ENCODE results near the gene TMEM187. TPM values are rescaled to one million over a fixed set of nuclear protein-coding genes. Genes with fewer than 3 reads are reported as not detected.

TMEM187 gene
- total RNA-seq, 2 experiments from 2014 or later, result 5.9 to 6.2 TPM

GRCh38 chrX:153948002-153948466 is 24.5 kb upstream of the TMEM187 start:
- CTCF ChIA-PET, result interaction anchor here (1.5 to 10.6 kb wide), 4 partner anchors 19 to 185 kb away, joined by 4 to 228 read pairs (median 16); partner anchors contain the start of gene ARHGAP4
- POLR2A ChIA-PET, result interaction anchor here (1.3 to 6.6 kb wide), 3 partner anchors 17 to 21 kb away, joined by 4 to 84 read pairs (median 6); partner anchors contain the start of gene ARHGAP4
- H3K36me3 Mint-ChIP-seq (ENCODE audit: low read depth), result peaks cover 31% of the 10 kb centered on the region
- no peak overlapping the region for H3K4me3 Mint-ChIP-seq
- ATAC-seq (no peak), DNase-seq (no peak)
- H3K9me3 Mint-ChIP-seq (ENCODE audit: insufficient read depth), result no peaks in the 10 kb centered on the region
- peak overlapping the region; percentile 72 for H3K27ac Mint-ChIP-seq
- no peaks in the 10 kb centered on the region for H3K27me3 Mint-ChIP-seq (ENCODE audit: low read depth)
- peaks cover 44% of the 10 kb centered on the region for H3K4me1 Mint-ChIP-seq (ENCODE audit: low read depth)

GRCh38 chrX:153948847-153949805 is 23.4 kb upstream of the TMEM187 start:
- no peaks in the 10 kb centered on the region for H3K27me3 Mint-ChIP-seq (ENCODE audit: low read depth)
- no peak for ATAC-seq
- POLR2A ChIA-PET, result interaction anchor here (0.7 to 6.6 kb wide), 5 partner anchors 12 to 317 kb away, joined by 3 to 84 read pairs (median 5); partner anchors contain the start of gene ARHGAP4
- H3K4me3 Mint-ChIP-seq, result peak overlapping the region; percentile 28
- H3K9me3 Mint-ChIP-seq (ENCODE audit: insufficient read depth), result no peaks in the 10 kb centered on the region
- no peak for DNase-seq
- H3K4me1 Mint-ChIP-seq (ENCODE audit: low read depth), result peaks cover 44% of the 10 kb centered on the region
- peak overlapping the region; percentile 79 for H3K27ac Mint-ChIP-seq
- CTCF ChIA-PET, result interaction anchor here (1.5 to 10.6 kb wide), 3 partner anchors 18 to 186 kb away, joined by 4 to 228 read pairs (median 29); partner anchors contain the start of gene ARHGAP4
- H3K36me3 Mint-ChIP-seq (ENCODE audit: low read depth), result peaks cover 37% of the 10 kb centered on the region

DNA sequence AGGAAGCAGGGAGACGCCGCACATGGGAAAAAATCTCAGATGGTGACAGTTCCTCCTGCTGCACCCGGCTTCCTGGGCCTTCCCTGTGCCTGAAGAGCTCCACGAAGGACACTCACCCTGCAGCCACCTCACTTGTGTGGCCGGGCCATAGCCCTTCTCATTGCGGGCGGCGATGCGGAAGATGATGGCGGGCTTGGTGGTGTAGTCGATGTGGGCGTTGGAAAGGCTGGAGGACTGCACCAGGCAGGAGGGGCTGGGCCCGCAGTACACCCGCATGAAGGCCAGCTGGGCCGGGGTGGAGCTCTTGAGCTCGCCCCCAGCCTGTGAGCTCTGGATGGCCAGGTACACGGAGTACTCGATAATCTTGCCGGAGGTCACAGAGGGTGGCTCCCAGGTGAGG is 22.4 kb upstream of the TMEM187 start:
- H3K27ac Mint-ChIP-seq, result peak overlapping the region; percentile 69
- ChIA-PET CTCF (interaction anchor here (0.8 to 10.6 kb wide), 2 partner anchors 24 to 195 kb away, joined by 3 to 228 read pairs; partner anchors contain the start of gene ARHGAP4), POLR2A (interaction anchor here (0.9 to 6.6 kb wide), 3 partner anchors 11 to 23 kb away, joined by 4 to 84 read pairs (median 5); partner anchors contain the start of gene ARHGAP4)
- no peaks in the 10 kb centered on the region for H3K27me3 Mint-ChIP-seq (ENCODE audit: low read depth)
- no peak overlapping the region for H3K4me3 Mint-ChIP-seq
- ATAC-seq (no peak), DNase-seq (no peak)
- peaks cover 45% of the 10 kb centered on the region for H3K4me1 Mint-ChIP-seq (ENCODE audit: low read depth)
- H3K9me3 Mint-ChIP-seq (ENCODE audit: insufficient read depth), result no peaks in the 10 kb centered on the region
- H3K36me3 Mint-ChIP-seq (ENCODE audit: low read depth), result peaks cover 44% of the 10 kb centered on the region

DNA sequence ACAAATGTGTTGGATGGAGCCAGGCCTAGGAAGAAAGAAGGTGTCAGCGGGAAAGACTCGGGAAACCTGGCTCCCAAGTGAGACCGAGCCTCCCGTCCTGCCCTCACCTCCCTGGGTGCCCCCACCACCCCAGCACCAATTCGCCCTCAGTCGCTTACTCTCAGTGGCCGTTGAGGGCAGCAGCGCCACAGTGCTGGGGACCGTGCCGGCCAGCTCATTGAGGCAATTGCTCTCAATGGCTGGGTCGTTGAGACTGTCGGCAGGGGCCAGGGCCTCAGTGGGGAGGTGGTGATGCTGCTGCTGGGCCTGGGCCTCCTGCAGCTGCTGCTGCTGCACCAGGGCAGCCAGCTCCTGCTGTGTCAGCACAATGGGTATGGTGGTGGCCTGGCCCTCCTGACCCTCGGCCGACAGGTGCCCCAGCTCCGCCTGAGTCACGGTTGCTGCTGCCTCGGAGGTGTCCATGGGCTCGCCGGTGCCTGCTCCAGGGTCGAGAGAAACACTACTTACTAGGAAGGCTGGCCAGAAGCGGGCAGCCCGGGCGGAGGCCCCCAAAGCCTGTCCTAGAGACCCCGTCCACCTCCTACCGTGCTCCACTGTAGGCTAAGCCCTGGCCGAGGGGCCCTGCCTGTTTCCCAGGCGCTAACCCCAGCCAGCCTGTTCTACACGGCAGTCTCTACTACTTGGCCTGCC is 20.7 kb upstream of the TMEM187 start:
- ATAC-seq (no peak), DNase-seq (no peak)
- POLR2A ChIA-PET, result no interaction called here
- Mint-ChIP-seq H3K9me3 (ENCODE audit: insufficient read depth) (no peaks in the 10 kb centered on the region), H3K27ac (no peak overlapping the region), H3K4me3 (no peak overlapping the region), H3K4me1 (ENCODE audit: low read depth) (peaks cover 42% of the 10 kb centered on the region), H3K36me3 (ENCODE audit: low read depth) (peaks cover 49% of the 10 kb centered on the region), H3K27me3 (ENCODE audit: low read depth) (no peaks in the 10 kb centered on the region)
- CTCF ChIA-PET, result interaction anchor here (1.1 to 10.6 kb wide), 4 partner anchors 10 to 188 kb away, joined by 3 to 228 read pairs (median 9); partner anchors contain the start of genes ARHGAP4 and PLXNB3

GRCh38 chrX:153952373-153953026 is 20.1 kb upstream of the TMEM187 start:
- peaks cover 50% of the 10 kb centered on the region for H3K36me3 Mint-ChIP-seq (ENCODE audit: low read depth)
- no peaks in the 10 kb centered on the region for H3K27me3 Mint-ChIP-seq (ENCODE audit: low read depth)
- DNase-seq, result no peak
- peaks cover 37% of the 10 kb centered on the region for H3K4me1 Mint-ChIP-seq (ENCODE audit: low read depth)
- ChIA-PET CTCF (interaction anchor here (1.1 to 10.6 kb wide), 4 partner anchors 9 to 188 kb away, joined by 3 to 228 read pairs (median 9); partner anchors contain the start of genes ARHGAP4 and PLXNB3), POLR2A (no interaction called here)
- H3K27ac Mint-ChIP-seq, result no peak overlapping the region
- no peak for ATAC-seq
- H3K9me3 Mint-ChIP-seq (ENCODE audit: insufficient read depth), result no peaks in the 10 kb centered on the region
- H3K4me3 Mint-ChIP-seq, result no peak overlapping the region

- POLR2A ChIA-PET, result no interaction called here
- no peak overlapping the region for H3K4me3 Mint-ChIP-seq
- no peaks in the 10 kb centered on the region for H3K9me3 Mint-ChIP-seq (ENCODE audit: insufficient read depth)
- H3K27me3 Mint-ChIP-seq (ENCODE audit: low read depth), result no peaks in the 10 kb centered on the region
- H3K4me1 Mint-ChIP-seq (ENCODE audit: low read depth), result peaks cover 32% of the 10 kb centered on the region
- ATAC-seq, result peak; percentile 65
- peak; percentile 78 for DNase-seq
- H3K27ac Mint-ChIP-seq, result no peak overlapping the region
- H3K36me3 Mint-ChIP-seq (ENCODE audit: low read depth), result peaks cover 49% of the 10 kb centered on the region
- CTCF ChIA-PET, result interaction anchor here (2.3 to 10.6 kb wide), 2 partner anchors 13 to 27 kb away, joined by 15 to 228 read pairs; partner anchors contain the start of gene ARHGAP4
Observed at GRCh38 chrX:153953342-153953830, 19.2 kb upstream of the TMEM187 start.

DNA sequence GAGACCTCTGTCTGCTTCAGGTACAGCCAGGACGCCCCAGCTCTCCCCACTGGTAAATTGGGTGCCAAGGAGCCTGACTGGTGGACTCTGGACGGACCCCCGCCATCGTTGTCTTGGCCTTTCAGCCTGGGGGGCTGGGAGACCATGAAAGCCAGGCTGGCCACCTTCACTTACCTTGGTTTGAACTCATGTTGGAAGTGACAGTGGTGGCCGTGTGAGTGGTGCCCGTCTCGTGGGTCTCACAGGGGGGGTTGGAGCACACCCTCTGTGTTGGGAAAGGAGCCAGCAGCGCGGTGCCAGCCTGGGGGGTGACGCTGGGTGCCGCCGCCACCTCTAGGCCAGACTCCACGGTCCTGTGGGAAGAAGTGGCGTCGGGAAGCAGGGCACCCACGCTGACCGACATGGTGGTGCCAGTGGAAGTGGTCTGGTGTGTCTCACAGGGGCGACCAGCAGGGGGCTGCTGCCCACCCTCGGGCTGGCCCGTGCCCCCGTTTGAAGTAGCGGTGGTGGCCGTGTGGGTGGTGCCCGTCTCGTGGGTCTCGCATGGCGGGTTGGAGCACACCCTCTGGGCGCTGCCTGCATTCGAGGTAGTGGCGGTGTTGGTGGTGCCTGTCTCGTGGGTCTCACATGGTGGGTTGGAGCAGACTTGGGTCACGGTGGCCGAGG is 18.5 kb upstream of the TMEM187 start:
- ChIA-PET POLR2A (no interaction called here), CTCF (interaction anchor here (2.3 to 10.6 kb wide), 2 partner anchors 12 to 28 kb away, joined by 15 to 228 read pairs; partner anchors contain the start of gene ARHGAP4)
- peaks cover 46% of the 10 kb centered on the region for H3K36me3 Mint-ChIP-seq (ENCODE audit: low read depth)
- peaks cover 26% of the 10 kb centered on the region for H3K4me1 Mint-ChIP-seq (ENCODE audit: low read depth)
- DNase-seq (no peak), ATAC-seq (no peak)
- no peak overlapping the region for H3K4me3 Mint-ChIP-seq
- peak overlapping the region; percentile 66 for H3K27ac Mint-ChIP-seq
- no peaks in the 10 kb centered on the region for H3K9me3 Mint-ChIP-seq (ENCODE audit: insufficient read depth)
- no peaks in the 10 kb centered on the region for H3K27me3 Mint-ChIP-seq (ENCODE audit: low read depth)

- H3K27ac Mint-ChIP-seq, result peak overlapping the region; percentile 66
- H3K4me1 Mint-ChIP-seq (ENCODE audit: low read depth), result peaks cover 20% of the 10 kb centered on the region
Observed at GRCh38 chrX:153954558-153955227, 17.9 kb upstream of the TMEM187 start.

GRCh38 chrX:153955228-153955732 is 17.3 kb upstream of the TMEM187 start:
- H3K9me3 Mint-ChIP-seq (ENCODE audit: insufficient read depth), result no peaks in the 10 kb centered on the region
- no peak for ATAC-seq
- H3K36me3 Mint-ChIP-seq (ENCODE audit: low read depth), result peaks cover 44% of the 10 kb centered on the region
- peak overlapping the region; percentile 66 for H3K27ac Mint-ChIP-seq
- DNase-seq, result no peak
- H3K4me3 Mint-ChIP-seq, result no peak overlapping the region
- H3K27me3 Mint-ChIP-seq (ENCODE audit: low read depth), result no peaks in the 10 kb centered on the region
- ChIA-PET POLR2A (no interaction called here), CTCF (no interaction called here)
- peaks cover 14% of the 10 kb centered on the region for H3K4me1 Mint-ChIP-seq (ENCODE audit: low read depth)

More at GRCh38 chrX:153954558-153955227, 17.9 kb upstream of the TMEM187 start:
- no peak overlapping the region for H3K4me3 Mint-ChIP-seq
- ChIA-PET CTCF (no interaction called here), POLR2A (no interaction called here)
- no peak for ATAC-seq
- no peaks in the 10 kb centered on the region for H3K27me3 Mint-ChIP-seq (ENCODE audit: low read depth)
- DNase-seq, result no peak
- H3K9me3 Mint-ChIP-seq (ENCODE audit: insufficient read depth), result no peaks in the 10 kb centered on the region
- peaks cover 42% of the 10 kb centered on the region for H3K36me3 Mint-ChIP-seq (ENCODE audit: low read depth)
